Activated effector memory CD4-positive, alpha-beta T cell treated with Interleukin-2 at 50 U/mL for 16 hours (primary cell): ENCODE results near the gene SUSD1.

ENCODE experiments used
- DNase-seq: peaks from one replicate; pipeline ENCODE4 v3.0.0-alpha.2; 2020

SUSD1 gene

GRCh38 chr9:112035166-112035826 lies 139.8 kb downstream of the SUSD1 start:
- no peak for DNase-seq

GRCh38 chr9:112034216-112034611 lies 140.9 kb downstream of the SUSD1 start:
- DNase-seq: no peak

DNA sequence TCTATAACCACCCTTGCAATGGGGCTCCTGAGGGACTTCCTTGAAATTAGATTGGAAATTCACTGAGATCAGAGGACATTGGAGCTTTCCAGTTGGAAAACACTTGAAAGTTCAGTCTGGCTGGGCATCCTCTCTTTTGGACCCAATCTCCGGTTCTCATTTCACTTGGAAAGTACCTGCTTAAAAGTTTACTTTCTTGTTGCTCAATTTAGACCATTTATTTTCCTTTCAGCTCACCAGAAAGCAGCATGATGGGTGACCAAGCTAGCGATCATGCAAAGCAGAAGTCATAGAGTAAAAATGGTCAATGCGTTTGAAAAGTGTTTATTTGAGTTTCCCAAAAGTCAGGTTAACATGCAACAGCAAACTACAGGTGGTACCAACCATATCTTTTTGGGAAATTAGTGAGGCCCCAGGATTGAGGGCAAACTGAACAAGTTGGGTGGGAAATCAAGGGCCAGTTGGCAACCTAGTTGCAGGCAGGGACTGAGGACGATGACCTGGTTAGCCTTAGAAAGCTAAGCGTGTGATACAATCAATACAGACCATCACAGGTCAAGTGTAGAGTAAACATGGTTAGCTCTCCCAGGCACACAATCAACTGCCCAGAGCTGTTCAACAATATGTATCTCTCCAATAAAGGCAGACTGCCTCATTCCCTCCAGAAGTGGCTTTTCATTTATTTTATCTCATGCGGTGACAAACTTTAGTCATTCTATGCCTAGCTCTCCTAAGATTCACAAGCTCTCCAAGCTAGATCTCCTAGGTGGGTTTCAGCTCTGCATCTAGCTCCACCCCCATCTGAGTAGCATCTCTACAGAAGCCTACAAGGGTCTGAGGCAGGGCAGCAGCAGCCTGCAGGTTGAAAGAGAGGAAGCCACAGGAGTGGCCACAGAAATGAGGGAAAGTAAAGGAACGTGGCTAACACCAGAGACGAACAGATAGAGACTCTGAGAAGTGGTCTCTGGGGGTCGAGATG lies 141.6 kb downstream of the SUSD1 start:
- no peak for DNase-seq

DNA sequence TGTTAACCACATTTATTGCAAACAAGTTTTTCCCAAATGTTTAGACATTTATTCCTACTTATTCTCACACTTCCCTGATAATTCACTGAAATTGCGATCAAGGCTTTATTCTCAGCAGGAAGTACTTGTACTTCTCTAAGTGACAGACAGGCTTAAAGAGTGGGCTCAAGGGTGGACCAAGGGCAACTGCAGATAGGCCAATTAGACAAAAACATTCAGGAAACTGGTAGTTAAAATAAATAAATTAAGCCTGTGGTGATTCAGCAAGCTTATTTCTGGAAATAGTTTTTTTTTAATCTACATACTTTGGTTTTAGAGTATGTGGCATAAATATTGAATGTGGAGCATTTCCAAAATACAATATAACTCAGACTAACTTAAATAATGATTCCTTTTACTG lies 142.4 kb downstream of the SUSD1 start:
- no peak for DNase-seq

DNA sequence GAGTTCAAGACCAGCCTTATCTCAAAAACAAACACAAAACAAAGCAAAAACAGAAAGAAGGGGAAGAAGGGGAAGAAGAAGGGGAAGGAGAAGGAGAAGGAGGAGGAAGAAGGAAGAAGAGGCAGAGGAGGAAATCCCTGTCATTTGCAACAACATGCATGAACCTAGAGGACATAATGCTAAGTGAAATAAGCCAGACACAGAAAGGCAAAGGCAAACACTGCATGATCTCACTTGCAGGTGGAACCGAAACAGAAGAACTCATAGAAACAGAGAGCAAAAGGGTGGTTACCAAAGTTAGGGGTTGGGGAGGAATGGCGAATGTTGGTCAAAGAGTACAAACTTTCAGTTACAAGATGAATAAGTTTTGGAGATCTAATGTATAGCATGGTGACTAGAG lies 143.1 kb downstream of the SUSD1 start:
- no peak for DNase-seq

DNA sequence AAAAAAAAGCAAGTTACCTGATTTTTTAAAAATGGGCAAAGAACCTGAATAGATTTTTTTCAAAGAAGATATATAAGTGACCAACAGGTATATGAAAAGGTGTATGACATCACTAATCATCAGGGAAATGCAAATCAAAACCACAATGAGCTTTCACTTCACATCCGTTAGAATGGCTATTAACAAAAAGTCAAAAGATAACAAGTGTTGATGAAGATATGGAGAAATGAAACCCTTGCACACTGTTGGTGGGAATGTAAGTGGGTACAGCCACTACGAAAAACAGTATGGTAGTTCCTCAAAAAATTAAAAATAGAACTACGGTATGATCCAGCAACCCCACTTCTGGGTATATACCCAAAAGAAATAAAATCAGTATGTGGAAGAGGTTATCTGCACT lies 143.7 kb downstream of the SUSD1 start:
- DNase-seq: no peak

- no peak for DNase-seq
These were observed 145.1 kb downstream of the SUSD1 start for GRCh38 chr9:112029921-112030444.

DNA sequence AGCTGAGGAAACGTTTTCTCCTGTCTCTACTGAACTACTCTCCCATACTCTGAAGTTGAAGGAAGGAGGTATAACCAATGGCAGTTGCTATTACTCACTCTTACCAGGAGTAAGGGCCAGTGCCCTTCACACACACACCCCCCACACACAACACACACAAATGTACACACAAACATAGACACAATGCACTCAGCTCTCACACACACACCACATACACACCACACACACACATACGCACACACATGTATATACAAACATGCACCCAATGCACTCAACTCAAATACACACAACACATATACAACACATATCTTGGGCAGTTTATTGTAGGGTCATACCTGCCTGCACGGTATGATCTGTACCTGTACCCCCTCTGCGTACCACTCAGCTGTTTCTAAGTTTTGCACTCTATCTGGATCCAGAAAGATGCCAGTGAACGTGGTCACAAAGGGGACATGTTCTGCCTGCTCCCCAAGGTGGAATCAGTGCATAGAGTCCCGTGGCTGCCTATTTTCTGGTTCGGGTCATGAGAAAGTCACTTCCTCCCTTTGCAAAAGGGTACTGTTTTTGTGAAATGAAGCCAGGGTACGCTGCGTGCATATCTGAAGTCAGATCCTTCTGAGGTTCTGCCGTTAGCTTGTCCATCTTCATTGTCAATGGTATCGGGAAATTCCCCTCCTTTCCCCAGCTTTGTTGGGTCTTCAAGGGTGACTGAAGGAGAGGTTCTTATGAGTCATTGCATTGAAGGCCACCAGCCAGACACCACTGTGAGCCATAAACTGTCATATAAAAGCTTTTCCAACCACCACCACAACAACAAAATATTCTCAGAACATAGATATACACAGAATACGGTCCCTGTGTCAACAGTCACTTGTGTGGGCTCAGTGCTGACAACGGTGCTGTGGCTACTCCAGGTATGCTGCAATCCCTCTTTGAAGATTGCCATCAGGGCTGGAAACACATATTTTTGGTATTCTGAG lies 146.6 kb downstream of the SUSD1 start:
- no peak for DNase-seq

DNA sequence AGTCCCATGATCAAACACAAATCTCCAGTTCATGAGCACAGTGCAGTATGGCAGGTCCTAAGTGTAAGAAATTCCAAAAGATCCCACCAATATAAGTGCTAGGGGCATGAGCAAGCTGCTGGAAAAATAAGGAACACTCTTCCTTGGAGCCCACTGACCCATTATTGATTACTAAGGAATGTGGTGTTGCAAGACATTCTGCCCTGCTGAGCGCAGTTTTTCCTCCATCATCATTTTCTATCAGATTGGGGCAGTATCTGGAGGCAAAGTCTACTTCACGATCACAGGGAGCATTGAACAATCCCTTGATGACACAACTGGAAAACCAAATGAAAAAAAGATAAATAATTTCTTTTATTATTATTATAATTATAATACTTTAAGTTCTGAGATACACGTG lies 149.2 kb downstream of the SUSD1 start:
- DNase-seq: no peak

GRCh38 chr9:112021742-112022141 lies 153.4 kb downstream of the SUSD1 start:
- DNase-seq: no peak

DNA sequence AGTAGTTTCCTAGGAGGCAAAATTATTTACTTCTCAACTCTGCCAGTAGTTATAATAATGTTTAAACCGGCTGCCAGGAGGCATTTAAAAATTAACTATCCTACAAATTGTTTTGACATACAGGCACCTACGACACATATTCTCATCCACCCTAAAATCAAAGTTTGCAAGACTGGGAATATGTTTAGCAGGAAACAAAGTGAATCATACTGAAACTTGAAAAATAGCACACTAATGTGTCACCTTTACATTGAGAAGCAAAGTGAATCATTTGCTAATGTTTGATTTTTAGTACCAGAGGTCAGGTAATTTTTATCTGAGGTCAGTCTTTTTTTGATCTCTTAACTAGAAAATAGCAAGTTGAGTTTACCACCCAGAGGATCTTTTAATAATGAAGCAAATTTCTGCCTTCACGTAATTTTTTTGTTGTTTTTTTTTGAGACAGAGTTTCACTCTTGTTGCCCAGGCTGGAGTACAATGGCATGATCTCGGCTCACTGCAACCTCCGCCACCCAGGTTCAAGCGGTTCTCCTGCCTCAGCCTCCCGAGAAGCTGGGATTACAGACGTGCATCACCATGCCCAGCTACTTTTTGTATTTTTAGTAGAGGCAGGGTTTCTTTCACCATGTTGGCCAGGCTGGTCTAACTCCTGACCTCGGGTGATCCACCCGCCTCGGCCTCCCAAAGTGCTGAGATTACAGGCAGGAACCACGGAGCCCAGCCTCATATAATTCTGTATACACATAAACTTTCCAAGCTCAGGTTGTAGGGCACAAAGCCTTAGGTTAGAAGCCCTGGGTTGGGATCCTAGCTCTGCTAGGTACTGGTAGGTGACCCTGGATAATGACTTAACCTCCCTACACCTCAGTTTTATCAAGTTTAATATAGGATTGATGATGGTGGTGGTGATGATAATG lies 154.2 kb downstream of the SUSD1 start:
- no peak for DNase-seq

DNA sequence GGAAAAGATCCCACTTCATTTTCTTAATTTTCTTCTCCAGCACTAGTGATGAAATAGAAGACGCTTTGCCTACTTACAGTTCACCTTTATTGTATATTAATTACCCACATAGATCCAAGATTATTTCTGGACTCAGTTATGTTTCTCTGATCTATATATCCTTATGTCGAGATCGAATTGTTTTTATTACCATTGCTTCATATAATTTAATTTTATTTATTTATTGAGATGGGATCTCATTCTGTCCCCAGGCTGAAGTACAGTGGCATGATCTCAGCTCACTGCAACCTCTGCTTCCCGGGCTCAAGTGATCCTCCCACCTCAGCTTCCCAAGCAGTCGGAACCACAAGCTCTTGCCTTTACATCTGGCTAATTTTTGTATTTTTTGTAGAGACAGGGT lies 157.2 kb downstream of the SUSD1 start:
- DNase-seq: no peak

- no peak for DNase-seq
These were observed 159.4 kb downstream of the SUSD1 start for GRCh38 chr9:112015736-112016135.

GRCh38 chr9:112015149-112015548 lies 159.9 kb downstream of the SUSD1 start:
- no peak for DNase-seq

DNA sequence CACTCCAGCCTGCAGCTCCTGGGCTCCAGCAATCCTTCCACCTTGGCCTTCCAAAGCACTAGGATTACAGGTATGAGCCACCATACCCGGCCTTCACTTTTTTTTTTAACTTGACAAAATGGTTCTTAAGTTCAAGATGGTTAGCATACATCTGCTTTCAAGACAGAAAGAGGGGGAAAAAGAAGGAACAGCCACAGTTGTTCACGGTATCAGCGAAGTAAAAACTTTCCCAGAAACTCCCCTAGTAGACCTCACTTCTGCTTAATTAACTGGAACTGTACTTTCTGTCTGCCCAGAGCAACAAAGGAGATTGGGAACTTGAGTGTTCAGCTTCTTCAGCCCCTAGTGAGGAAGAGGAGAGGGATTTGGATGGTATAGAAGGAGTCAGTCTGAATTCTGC lies 161.8 kb downstream of the SUSD1 start:
- no peak for DNase-seq

GRCh38 chr9:112012026-112012902 lies 162.8 kb downstream of the SUSD1 start:
- no peak for DNase-seq

DNA sequence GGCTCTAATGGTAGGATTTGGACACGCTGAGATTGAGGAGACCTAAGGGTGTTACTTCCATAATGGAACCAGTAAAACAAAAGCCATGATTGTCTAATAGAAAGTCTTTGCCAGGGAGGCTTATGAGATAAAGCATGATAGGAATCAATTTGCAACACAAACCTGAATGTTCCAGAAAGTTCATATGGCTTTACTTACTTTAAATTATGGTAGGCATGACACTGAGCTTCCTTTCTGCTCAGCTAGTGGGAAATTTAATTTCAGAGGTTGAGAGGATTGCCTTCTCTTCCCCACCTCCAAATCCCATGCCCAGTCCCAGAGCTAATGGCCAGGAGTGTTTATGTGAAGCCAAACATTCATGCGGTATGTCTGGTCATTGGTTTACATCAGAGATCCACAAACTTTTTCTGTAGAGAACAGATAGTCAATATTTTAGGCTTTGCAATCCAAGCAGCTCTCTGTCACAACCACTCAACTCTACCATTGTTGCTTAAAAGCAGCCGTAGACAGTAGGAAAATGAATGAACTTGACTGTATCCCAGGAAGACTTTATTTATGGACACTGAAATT lies 164.0 kb downstream of the SUSD1 start:
- no peak for DNase-seq

GRCh38 chr9:112010537-112010936 lies 164.6 kb downstream of the SUSD1 start:
- DNase-seq: no peak

GRCh38 chr9:112009656-112010055 lies 165.4 kb downstream of the SUSD1 start:
- no peak for DNase-seq

DNA sequence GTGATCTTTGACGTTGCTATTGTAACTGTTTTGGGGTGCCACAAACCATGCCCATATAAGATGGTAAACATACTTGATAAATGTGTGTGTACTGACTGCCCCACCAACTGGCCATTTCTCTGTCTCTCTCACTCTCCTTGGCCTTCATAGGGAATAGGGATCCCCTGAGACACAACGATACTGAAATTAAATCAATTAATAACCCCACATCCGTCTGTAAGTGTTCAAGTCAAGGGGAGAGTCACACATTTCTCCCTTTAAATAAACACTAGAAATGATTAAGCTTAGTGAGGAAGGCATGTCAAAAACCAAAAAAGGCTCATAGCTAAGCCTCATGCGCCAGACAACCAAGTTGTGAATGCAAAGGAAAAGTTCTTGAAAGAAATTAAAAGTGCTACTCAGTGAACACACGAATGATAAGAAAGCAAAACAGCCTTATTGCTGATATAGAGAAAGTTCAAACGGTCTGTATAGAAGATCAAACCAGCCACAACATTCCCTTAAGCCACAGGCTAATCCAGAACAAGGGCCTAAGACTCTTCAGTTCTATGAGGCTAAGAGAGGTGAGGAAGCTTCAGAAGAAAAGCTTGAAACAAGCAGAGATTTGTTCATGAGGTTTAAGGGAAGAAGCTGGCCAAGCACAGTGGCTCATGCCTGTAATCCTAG lies 167.4 kb downstream of the SUSD1 start:
- DNase-seq: no peak
